GM13976 (cell line): ENCODE data around the gene LINGO3.

ENCODE experiments used
- DNase-seq: peaks from one replicate; pipeline ENCODE4 v3.0.0; 2012; ENCODE audit warnings: low spot score
- in situ Hi-C: fragments of 300-500 bp; cut with MboI; formaldehyde crosslinking; loops from one replicate; pipeline ENCODE4 v1.12.0; 2022; ENCODE audit warnings: low sequenced_read_pairs, mixed read lengths, inconsistent platforms; ENCODE audit not compliant: unreplicated experiment
- TF ChIP-seq, protein P1 (sequence below): IDR thresholded peaks from 2 replicates; pipeline ENCODE4 v1.5.1; 2012; ENCODE audit warnings: borderline replicate concordance, mild to moderate bottlenecking; ENCODE audit not compliant: insufficient read depth; ENCODE audit errors: extremely low read depth, missing control alignments, control extremely low read depth

LINGO3 gene, protein sequence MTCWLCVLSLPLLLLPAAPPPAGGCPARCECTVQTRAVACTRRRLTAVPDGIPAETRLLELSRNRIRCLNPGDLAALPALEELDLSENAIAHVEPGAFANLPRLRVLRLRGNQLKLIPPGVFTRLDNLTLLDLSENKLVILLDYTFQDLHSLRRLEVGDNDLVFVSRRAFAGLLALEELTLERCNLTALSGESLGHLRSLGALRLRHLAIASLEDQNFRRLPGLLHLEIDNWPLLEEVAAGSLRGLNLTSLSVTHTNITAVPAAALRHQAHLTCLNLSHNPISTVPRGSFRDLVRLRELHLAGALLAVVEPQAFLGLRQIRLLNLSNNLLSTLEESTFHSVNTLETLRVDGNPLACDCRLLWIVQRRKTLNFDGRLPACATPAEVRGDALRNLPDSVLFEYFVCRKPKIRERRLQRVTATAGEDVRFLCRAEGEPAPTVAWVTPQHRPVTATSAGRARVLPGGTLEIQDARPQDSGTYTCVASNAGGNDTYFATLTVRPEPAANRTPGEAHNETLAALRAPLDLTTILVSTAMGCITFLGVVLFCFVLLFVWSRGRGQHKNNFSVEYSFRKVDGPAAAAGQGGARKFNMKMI

DNA sequence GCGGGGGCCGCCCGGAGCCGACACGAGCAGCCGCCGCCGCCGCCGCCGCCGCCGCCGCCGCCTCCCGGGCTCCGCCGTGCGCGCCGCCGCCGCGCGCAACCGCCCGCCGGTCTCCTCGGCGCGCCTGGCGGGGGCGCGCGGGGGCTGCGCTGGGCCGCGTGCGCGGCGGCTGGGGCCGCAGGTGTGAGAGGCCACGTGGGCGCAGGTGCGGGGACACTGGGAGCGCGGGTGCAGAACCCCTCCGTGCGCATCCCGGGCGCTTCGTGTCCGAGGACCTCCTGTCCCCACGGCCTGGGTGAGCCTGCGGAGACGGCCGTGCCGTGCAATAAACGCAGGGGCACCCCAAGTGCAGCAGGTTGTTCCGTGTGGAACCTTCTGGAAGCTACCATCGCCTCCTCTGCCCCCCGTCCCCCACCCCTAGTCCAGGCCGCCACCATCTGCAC, at the start of gene LINGO3:
Gene LINGO3 (minus strand): TSS at position 41 of the 443 bp plus-strand sequence. CDS start 16,378 bp downstream, outside the sequence.
- TF ChIP-seq, protein P1, sequence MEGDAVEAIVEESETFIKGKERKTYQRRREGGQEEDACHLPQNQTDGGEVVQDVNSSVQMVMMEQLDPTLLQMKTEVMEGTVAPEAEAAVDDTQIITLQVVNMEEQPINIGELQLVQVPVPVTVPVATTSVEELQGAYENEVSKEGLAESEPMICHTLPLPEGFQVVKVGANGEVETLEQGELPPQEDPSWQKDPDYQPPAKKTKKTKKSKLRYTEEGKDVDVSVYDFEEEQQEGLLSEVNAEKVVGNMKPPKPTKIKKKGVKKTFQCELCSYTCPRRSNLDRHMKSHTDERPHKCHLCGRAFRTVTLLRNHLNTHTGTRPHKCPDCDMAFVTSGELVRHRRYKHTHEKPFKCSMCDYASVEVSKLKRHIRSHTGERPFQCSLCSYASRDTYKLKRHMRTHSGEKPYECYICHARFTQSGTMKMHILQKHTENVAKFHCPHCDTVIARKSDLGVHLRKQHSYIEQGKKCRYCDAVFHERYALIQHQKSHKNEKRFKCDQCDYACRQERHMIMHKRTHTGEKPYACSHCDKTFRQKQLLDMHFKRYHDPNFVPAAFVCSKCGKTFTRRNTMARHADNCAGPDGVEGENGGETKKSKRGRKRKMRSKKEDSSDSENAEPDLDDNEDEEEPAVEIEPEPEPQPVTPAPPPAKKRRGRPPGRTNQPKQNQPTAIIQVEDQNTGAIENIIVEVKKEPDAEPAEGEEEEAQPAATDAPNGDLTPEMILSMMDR, result no peak
- in situ Hi-C loops, result no loop called here
- DNase-seq, result no peak

DNA sequence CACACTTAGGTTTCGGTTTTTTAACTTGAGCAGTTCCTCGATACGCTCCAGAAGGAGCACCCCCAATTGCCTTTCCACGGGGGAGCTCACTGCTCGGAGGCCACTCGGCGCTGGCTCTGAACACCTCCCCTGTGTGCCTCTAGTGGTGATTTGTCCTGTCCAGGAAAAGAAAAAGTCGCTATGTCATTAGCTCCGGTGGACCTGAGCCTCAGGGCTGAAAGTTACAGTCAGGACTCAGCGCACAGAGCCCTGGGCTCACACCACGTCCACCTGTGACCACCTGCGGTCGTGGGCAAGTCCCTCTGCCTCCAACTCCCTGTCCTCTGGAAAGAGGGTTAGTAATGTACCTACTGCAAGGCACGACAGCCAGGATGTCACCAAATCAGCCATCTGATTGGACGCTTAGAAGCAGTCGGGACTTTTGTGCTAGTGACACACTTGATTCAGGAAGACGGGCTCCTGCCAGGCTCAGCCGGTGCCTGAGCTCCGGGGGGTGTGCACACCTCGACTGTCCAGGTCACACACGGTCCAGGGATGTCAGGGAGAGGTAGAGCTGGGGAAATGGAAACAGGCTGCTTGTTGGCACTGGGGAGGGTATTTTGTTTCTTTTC, 48.2 kb upstream of the LINGO3 start:
- in situ Hi-C loops, result no loop called here
- TF ChIP-seq, protein P1, result no peak
- no peak for DNase-seq

DNA sequence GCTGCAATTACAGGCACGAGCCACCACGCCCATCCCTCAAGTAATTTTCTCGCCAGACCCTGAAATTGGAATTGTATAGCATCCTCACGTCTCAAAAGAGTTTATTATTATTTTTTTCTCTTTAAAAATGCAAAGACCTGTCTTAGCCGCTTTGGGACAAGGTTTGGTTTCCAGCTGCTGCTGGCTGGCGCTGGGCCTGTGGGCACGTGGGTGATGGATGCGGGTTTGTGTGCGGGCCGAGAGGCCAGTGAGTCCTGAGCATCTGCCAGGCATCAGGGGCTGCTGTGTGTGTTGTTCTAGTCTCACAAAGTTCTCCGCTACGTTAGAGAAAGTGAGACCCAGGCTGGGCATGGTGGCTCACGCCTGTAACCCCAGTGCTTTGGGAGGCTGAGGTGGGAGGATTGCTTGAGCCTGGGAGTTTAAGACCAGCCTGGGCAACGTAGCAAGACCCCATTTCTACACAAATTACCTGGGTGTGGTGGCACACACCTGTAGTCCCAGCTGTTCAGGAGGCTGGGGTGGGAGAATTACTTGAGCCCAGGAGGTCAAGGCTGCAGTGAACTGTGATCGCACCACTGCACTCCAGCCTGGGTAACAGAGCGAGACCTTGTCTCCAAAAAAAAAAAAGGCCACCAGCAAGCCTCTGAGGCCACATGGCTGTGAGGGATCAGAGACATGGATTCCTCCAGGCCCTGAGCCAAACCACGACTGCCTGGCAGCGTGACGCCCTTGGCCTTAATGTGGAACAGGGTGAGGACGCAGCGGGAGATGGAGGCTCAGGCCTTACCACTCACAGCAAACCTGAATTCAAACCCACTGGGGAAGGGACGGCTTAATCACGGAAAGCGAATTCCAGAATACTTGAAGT, 47.4 kb upstream of the LINGO3 start:
- TF ChIP-seq, protein P1, result no peak
- in situ Hi-C loops, result no loop called here
- DNase-seq, result no peak

DNA sequence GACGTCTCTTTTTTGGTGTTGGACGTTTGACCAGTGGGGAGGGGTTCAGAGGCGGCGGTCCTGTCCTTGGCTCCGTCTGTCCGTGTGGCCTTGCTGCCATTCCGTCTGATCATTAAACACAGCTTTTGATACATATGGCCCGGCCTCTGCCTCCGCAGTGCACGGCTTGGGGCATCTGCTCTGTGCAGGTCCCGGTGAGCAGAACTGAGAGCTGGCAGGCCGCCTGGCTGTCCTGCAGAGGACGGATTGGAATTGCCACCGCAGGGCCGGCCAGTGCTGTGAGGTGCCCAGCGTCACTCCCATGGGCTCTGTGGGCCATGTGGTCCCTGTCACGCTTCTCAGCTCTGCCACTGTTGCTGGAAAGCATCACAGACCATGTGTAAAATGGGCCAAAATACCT, 46.7 kb upstream of the LINGO3 start:
- DNase-seq, result no peak
- in situ Hi-C loops, result no loop called here
- TF ChIP-seq, protein P1, result no peak

DNA sequence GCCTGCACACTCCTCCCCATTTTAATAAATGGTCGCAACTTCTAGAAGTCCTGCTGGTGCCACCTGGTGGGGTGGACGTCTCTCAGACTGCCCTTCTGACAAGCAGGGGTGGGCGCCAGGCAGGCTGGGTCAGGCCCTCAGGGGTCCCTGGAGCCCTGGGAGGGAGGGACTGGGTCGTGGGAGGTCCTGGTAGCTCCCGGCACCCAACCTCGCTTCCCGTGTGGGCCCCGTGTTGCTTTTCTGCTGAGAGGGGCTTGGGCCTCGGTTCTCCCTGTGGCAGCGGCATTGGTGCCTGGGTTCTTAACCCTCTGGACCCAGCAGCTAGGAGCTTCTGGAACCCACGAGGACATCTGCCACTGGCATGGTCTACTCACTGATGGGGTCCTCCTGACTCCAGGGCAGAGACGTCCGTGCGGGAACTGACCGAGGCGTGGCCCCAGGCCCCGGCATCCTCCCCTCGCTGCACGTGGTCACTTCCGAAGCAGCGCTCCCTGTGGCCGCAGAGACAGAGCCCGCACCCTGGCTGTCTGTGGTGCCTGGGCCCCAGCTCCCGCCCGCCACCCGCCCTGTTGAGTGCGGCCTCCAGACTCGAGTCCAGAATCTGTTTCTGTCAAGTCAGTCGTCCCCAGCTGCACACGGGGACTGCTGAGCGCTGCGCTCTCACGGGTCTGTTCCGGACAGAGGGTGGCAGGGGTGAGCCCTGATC, 46.1 kb upstream of the LINGO3 start:
- TF ChIP-seq, protein P1, result no peak
- in situ Hi-C loops, result no loop called here
- DNase-seq, result no peak
